HEK293 (cell line): ENCODE data around the gene DPY19L1.

ENCODE experiments used
- EGR2 ChIP-seq: fragments of 450-650 bp; formaldehyde crosslinking; IDR thresholded peaks from 2 replicates; pipeline ENCODE4 v1.5.1; 2016; ENCODE audit warnings: low read depth, missing biosample characterization, missing genetic modification characterization
- GLIS1 ChIP-seq: fragments of 450-650 bp; formaldehyde crosslinking; IDR thresholded peaks from 2 replicates; pipeline ENCODE4 v1.5.1; 2016; ENCODE audit warnings: missing biosample characterization, missing genetic modification characterization
- HIC1 ChIP-seq: fragments of 450-650 bp; formaldehyde crosslinking; IDR thresholded peaks from 2 replicates; pipeline ENCODE4 v1.5.1; 2016; ENCODE audit warnings: missing biosample characterization, missing genetic modification characterization
- HOXD13 ChIP-seq: sonication (generic); formaldehyde crosslinking; IDR thresholded peaks from 2 replicates; pipeline ENCODE4 v1.8.0; 2022; ENCODE audit warnings: missing genetic modification reagents, borderline replicate concordance
- KLF9 ChIP-seq: fragments of 450-650 bp; formaldehyde crosslinking; IDR thresholded peaks from 2 replicates; pipeline ENCODE4 v1.5.1; 2016; ENCODE audit warnings: missing biosample characterization, missing genetic modification characterization, low read depth
- OVOL3 ChIP-seq: fragments of 450-650 bp; formaldehyde crosslinking; IDR thresholded peaks from 2 replicates; pipeline ENCODE4 v1.5.1; 2016; ENCODE audit warnings: missing biosample characterization, missing genetic modification characterization
- WT1 ChIP-seq: fragments of 450-650 bp; formaldehyde crosslinking; IDR thresholded peaks from 2 replicates; pipeline ENCODE4 v1.5.1; 2016; ENCODE audit warnings: missing biosample characterization, missing genetic modification characterization
- ZFP69B ChIP-seq: fragments of 450-650 bp; formaldehyde crosslinking; IDR thresholded peaks from 2 replicates; pipeline ENCODE4 v1.5.1; 2016; ENCODE audit warnings: missing biosample characterization, missing genetic modification characterization
- ZNF121 ChIP-seq: fragments of 450-650 bp; formaldehyde crosslinking; IDR thresholded peaks from 2 replicates; pipeline ENCODE4 v1.5.1; 2016; ENCODE audit warnings: missing biosample characterization, missing genetic modification characterization
- ZNF138 ChIP-seq: fragments of 450-650 bp; formaldehyde crosslinking; IDR thresholded peaks from 2 replicates; pipeline ENCODE4 v1.5.1; 2016; ENCODE audit warnings: missing biosample characterization, missing genetic modification characterization, borderline replicate concordance
- ZNF26 ChIP-seq: fragments of 450-650 bp; formaldehyde crosslinking; IDR thresholded peaks from 2 replicates; pipeline ENCODE4 v1.5.1; 2016; ENCODE audit warnings: missing biosample characterization, missing genetic modification characterization
- ZNF266 ChIP-seq: fragments of 450-650 bp; formaldehyde crosslinking; IDR thresholded peaks from 2 replicates; pipeline ENCODE4 v1.5.1; 2016; ENCODE audit warnings: missing biosample characterization, missing genetic modification characterization, low read depth
- ZNF37A ChIP-seq: fragments of 450-650 bp; IDR thresholded peaks from 2 replicates; pipeline ENCODE4 v1.5.1; 2018; ENCODE audit warnings: missing biosample characterization, missing genetic modification characterization
- ZNF416 ChIP-seq: fragments of 450-650 bp; formaldehyde crosslinking; IDR thresholded peaks from 2 replicates; pipeline ENCODE4 v1.5.1; 2016; ENCODE audit warnings: missing biosample characterization, missing genetic modification characterization
- ZNF514 ChIP-seq: fragments of 450-650 bp; formaldehyde crosslinking; IDR thresholded peaks from 2 replicates; pipeline ENCODE4 v1.5.1; 2016; ENCODE audit warnings: missing biosample characterization, missing genetic modification characterization
- ZNF558 ChIP-seq: fragments of 450-650 bp; formaldehyde crosslinking; IDR thresholded peaks from 2 replicates; pipeline ENCODE4 v1.5.1; 2016; ENCODE audit warnings: missing biosample characterization, missing genetic modification characterization
- ZNF560 ChIP-seq: fragments of 450-650 bp; formaldehyde crosslinking; IDR thresholded peaks from 2 replicates; pipeline ENCODE4 v1.5.1; 2017; ENCODE audit warnings: missing biosample characterization, missing genetic modification characterization, borderline replicate concordance
- ZNF585B ChIP-seq: fragments of 450-650 bp; formaldehyde crosslinking; IDR thresholded peaks from 2 replicates; pipeline ENCODE4 v1.5.1; 2016; ENCODE audit warnings: missing biosample characterization, missing genetic modification characterization
- ZNF610 ChIP-seq: fragments of 450-650 bp; formaldehyde crosslinking; IDR thresholded peaks from 2 replicates; pipeline ENCODE4 v1.5.1; 2016; ENCODE audit warnings: missing biosample characterization, missing genetic modification characterization, borderline replicate concordance
- ZNF624 ChIP-seq: fragments of 450-650 bp; formaldehyde crosslinking; IDR thresholded peaks from 2 replicates; pipeline ENCODE4 v1.5.1; 2017; ENCODE audit warnings: missing biosample characterization, missing genetic modification characterization
- ZNF658 ChIP-seq: fragments of 450-650 bp; formaldehyde crosslinking; IDR thresholded peaks from 2 replicates; pipeline ENCODE4; 2016; ENCODE audit warnings: missing biosample characterization, missing genetic modification characterization
- ZNF791 ChIP-seq: fragments of 450-650 bp; formaldehyde crosslinking; IDR thresholded peaks from 2 replicates; pipeline ENCODE4 v1.5.1; 2016; ENCODE audit warnings: missing biosample characterization, missing genetic modification characterization
- ZNF792 ChIP-seq: fragments of 450-650 bp; formaldehyde crosslinking; IDR thresholded peaks from 2 replicates; pipeline ENCODE4 v1.5.1; 2016; ENCODE audit warnings: missing biosample characterization, missing genetic modification characterization
- ZNF843 ChIP-seq: fragments of 450-650 bp; formaldehyde crosslinking; IDR thresholded peaks from 2 replicates; pipeline ENCODE4 v1.5.1; 2016; ENCODE audit warnings: missing biosample characterization, missing genetic modification characterization
- ZSCAN4 ChIP-seq: fragments of 450-650 bp; formaldehyde crosslinking; IDR thresholded peaks from 2 replicates; pipeline ENCODE4 v1.5.1; 2017; ENCODE audit warnings: missing biosample characterization, missing genetic modification characterization
- TF ChIP-seq, protein P1 (sequence below): fragments of 450-650 bp; formaldehyde crosslinking; IDR thresholded peaks from 2 replicates; pipeline ENCODE4 v1.5.1; 2016; ENCODE audit warnings: missing biosample characterization, missing genetic modification characterization
- TF ChIP-seq, protein P2 (sequence below): fragments of 450-650 bp; formaldehyde crosslinking; IDR thresholded peaks from 2 replicates; pipeline ENCODE4 v1.5.1; 2016; ENCODE audit warnings: missing biosample characterization, missing genetic modification characterization
- TF ChIP-seq, protein P3 (sequence below): fragments of 450-650 bp; formaldehyde crosslinking; IDR thresholded peaks from 2 replicates; pipeline ENCODE4 v1.5.1; 2016; ENCODE audit warnings: missing biosample characterization, missing genetic modification characterization
- TF ChIP-seq, protein P4 (sequence below): fragments of 450-650 bp; formaldehyde crosslinking; IDR thresholded peaks from 2 replicates; pipeline ENCODE4 v1.5.1; 2016; ENCODE audit warnings: missing biosample characterization, missing genetic modification characterization

DPY19L1 gene

DNA sequence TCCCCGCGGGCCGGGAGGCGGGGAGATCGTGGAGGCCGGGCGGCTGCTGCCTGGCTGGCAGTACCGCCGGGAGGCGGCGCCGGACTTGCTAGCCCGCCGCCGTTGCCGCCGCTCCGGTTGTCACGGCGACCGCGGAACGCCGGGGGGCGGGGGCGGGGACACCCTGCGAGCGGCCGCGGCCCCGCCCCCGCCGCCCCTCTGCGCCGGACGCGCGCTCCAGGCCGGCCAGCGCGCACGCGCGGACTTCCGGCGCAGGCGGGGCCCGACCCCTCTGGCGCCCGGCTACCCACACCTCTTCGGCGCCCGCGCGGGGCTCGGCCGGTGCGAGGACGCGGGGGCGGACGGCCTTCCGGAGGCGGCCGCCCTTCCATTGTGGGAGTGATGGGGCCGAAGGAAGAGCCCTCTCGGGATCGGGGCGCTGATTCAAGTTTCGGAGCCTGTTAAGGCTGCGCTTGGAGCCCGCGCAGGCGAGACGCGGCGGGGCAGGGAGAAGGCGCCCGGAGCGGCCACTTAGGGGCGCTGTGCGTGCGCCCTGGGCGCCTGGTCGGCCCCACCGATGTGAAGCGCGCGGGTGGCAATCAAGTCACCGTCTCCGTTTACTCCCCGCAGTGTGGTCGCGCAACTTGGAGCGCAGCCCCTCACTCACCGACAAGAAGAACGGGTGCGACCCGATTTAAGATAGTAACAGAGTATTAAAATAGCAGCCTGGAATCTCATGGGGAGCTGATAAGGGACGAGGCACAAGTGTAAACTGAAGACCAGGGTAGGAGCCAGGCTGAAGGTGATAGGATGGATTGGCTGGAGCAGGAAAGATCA, 449 bp upstream of the DPY19L1 start (continued):
- TF ChIP-seq ZNF560 (tag by site-specific recombination) (no peak), HOXD13 (CRISPR knock-in tag) (no peak), ZNF624 (tag by site-specific recombination) (no peak), ZNF791 (tag by site-specific recombination) (no peak), ZNF37A (tag by site-specific recombination) (no peak), ZSCAN4 (tag by site-specific recombination) (no peak), ZNF26 (no peak), ZNF558 (no peak), ZNF416 (tag by site-specific recombination) (no peak), ZFP69B (tag by site-specific recombination) (peak; percentile 94), GLIS1 (tag by site-specific recombination) (peak; percentile 46; the same call in 1 of the 2 replicates), ZNF585B (no peak), ZNF138 (tag by site-specific recombination) (no peak), ZNF610 (tag by site-specific recombination) (0 out of 2 replicates have a peak, but pooled peaks have one; percentile 54), ZNF792 (tag by site-specific recombination) (no peak), ZNF843 (tag by site-specific recombination) (no peak), KLF9 (no peak), ZNF514 (tag by site-specific recombination) (no peak), WT1 (tag by site-specific recombination) (no peak), EGR2 (tag by site-specific recombination) (peak; percentile 75), OVOL3 (tag by site-specific recombination) (no peak), ZNF658 (tag by site-specific recombination) (no peak), HIC1 (tag by site-specific recombination) (0 out of 2 replicates have a peak, but pooled peaks have one; percentile 18), ZNF266 (tag by site-specific recombination) (no peak), ZNF121 (tag by site-specific recombination) (no peak)
- TF ChIP-seq, protein P1, sequence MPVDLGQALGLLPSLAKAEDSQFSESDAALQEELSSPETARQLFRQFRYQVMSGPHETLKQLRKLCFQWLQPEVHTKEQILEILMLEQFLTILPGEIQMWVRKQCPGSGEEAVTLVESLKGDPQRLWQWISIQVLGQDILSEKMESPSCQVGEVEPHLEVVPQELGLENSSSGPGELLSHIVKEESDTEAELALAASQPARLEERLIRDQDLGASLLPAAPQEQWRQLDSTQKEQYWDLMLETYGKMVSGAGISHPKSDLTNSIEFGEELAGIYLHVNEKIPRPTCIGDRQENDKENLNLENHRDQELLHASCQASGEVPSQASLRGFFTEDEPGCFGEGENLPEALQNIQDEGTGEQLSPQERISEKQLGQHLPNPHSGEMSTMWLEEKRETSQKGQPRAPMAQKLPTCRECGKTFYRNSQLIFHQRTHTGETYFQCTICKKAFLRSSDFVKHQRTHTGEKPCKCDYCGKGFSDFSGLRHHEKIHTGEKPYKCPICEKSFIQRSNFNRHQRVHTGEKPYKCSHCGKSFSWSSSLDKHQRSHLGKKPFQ (tag by site-specific recombination): no peak
- TF ChIP-seq, protein P2, sequence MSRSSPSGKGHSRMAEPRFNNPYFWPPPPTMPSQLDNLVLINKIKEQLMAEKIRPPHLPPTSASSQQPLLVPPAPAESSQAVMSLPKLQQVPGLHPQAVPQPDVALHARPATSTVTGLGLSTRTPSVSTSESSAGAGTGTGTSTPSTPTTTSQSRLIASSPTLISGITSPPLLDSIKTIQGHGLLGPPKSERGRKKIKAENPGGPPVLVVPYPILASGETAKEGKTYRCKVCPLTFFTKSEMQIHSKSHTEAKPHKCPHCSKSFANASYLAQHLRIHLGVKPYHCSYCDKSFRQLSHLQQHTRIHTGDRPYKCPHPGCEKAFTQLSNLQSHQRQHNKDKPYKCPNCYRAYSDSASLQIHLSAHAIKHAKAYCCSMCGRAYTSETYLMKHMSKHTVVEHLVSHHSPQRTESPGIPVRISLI (tag by site-specific recombination): no peak
- TF ChIP-seq, protein P3, sequence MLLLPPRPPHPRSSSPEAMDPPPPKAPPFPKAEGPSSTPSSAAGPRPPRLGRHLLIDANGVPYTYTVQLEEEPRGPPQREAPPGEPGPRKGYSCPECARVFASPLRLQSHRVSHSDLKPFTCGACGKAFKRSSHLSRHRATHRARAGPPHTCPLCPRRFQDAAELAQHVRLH: no peak
- TF ChIP-seq, protein P4, sequence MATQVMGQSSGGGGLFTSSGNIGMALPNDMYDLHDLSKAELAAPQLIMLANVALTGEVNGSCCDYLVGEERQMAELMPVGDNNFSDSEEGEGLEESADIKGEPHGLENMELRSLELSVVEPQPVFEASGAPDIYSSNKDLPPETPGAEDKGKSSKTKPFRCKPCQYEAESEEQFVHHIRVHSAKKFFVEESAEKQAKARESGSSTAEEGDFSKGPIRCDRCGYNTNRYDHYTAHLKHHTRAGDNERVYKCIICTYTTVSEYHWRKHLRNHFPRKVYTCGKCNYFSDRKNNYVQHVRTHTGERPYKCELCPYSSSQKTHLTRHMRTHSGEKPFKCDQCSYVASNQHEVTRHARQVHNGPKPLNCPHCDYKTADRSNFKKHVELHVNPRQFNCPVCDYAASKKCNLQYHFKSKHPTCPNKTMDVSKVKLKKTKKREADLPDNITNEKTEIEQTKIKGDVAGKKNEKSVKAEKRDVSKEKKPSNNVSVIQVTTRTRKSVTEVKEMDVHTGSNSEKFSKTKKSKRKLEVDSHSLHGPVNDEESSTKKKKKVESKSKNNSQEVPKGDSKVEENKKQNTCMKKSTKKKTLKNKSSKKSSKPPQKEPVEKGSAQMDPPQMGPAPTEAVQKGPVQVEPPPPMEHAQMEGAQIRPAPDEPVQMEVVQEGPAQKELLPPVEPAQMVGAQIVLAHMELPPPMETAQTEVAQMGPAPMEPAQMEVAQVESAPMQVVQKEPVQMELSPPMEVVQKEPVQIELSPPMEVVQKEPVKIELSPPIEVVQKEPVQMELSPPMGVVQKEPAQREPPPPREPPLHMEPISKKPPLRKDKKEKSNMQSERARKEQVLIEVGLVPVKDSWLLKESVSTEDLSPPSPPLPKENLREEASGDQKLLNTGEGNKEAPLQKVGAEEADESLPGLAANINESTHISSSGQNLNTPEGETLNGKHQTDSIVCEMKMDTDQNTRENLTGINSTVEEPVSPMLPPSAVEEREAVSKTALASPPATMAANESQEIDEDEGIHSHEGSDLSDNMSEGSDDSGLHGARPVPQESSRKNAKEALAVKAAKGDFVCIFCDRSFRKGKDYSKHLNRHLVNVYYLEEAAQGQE (tag by site-specific recombination): no peak
